ENCODE measurements around the gene SST. TPM values are rescaled to one million over a fixed set of nuclear protein-coding genes. Genes with fewer than 3 reads are reported as not detected.
A peak's percentile ranks its signal among the peaks of the same experiment; 100 is the strongest.
"Not testable (repeated sequence)": the region's sequence is repeated elsewhere in the genome, so short reads cannot be mapped to it uniquely, and the experiment has no call there.

Gene SST
- total RNA-seq, 1 donor, result not detected

DNA sequence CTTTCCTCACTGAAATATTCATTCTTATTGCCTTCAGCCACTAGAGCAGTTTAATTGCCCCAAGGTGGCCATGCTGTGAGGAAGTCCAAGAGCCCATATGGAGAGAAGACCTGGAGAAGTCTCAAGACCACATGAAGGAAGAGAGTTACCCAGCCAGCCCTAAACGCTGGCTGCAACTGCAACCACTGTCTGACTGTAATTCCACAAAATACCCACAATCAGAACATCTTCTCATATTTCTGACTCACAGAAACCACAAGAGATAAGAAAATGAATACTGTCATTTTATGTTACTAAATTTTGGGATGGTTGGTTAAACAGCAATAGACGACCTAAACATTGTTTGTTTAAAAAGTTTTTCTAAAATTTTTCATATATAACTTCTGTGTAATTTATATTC lies 14.7 kb upstream of the SST start:
- peak in 1 of 3 donors; percentile 14 for DNase-seq (ENCODE audit: low read depth in 2 of 3, low spot score in 2 of 3)

DNA sequence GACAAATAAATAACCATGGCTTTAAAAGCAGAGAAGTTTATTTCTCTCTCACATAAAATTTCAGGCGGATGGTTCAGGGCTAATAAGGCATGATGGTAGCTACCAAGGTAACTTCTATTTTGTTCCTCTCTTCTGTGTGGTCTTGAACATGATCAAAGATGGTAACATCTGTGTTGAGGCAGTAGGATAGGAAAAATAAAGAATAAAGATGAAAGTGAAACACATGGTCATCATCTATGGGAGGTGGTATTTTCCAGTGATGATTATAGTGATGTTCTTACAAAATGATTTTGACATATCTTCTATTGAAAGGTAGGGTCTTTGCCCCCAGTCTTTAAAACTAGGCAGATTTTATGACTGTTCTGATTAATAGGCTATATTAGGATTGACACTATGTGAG lies 14.2 kb upstream of the SST start:
- DNase-seq (ENCODE audit: low read depth in 2 of 3, low spot score in 2 of 3), result no peak

DNA sequence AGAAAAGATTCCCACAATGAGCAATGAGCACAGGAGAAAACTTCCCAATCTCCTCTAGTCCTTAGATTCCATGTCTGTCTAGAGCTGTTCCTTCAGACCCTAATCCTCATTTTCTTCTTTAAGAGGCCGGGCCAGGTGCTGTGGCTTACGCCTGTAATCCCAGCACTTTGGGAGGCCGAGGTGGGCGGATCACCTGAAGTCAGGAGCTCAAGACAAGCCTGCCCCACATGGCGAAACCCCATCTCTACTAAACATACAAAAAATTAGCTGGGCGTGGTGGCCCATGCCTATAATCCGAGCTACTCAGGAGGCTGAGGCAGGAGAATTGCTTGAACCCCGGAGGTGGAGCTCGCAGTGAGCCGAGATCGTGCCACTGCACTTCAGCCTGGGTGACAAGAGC lies 11.6 kb upstream of the SST start:
- not testable (repeated sequence) for DNase-seq (ENCODE audit: low read depth in 2 of 3, low spot score in 2 of 3)

DNA sequence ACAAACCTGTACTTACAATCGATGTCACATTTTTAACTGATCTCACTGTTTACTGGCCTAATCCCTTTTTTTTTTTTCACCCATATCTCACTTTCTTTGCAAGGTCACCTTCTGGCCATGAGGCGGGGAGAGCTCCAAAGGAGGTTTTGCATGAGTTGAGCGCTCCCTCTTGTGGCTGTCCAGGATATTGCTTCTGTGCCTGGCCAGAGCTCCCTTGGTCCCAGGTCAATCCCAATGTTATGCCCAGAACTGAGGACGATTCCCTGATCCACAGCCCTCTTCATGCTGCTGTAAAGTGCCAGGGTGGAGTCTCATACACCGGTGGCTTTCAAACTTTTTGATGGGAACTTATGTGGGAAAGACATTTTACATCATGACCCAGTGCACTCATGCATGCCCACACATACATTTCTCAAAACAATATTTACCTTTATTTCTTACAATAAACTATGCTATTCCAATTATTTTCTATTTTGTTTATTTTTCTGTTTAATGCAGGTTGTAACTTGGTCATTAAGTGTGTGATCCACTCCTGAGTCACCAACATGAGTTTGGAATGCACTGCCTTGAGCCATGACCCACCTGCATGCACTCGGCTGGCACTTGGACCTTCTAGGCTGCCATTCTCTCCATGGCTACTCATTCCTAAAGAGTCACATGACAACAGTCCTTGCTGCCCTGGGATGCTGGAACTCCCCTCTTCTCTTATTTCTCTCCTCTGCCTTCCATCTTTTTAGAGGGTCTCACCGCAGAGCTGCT lies 9.6 kb upstream of the SST start:
- peak; percentile 36 to 71 (median 40) for DNase-seq (ENCODE audit: low read depth in 2 of 3, low spot score in 2 of 3)

DNA sequence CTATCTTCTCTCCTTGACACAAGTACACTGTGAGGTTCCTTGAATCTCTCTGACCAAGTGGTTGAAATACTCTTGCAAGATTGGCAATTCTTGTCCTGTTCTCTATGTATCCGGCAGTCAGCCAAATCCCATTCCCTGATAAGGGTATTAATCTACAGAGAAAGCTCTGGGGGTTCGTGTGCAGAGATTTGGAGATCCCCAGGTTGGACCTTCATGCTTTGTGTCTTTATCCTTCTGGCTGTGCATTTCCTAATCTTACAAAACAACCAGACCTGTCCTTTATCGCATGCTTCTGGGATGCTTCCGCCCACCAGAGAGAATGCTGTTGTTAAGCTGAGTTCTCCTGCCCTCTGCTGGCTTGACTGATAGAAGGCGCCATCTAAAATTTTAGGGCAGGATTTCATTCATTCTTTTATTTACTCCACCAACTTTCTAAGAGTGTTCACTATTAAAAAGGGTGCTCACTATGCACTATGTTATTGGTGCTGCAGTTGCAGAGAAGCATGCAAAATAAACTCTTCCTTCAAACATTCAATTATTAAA lies 8.6 kb upstream of the SST start:
- peak in 2 of 3 donors; percentile 42 to 75 for DNase-seq (ENCODE audit: low read depth in 2 of 3, low spot score in 2 of 3)

DNA sequence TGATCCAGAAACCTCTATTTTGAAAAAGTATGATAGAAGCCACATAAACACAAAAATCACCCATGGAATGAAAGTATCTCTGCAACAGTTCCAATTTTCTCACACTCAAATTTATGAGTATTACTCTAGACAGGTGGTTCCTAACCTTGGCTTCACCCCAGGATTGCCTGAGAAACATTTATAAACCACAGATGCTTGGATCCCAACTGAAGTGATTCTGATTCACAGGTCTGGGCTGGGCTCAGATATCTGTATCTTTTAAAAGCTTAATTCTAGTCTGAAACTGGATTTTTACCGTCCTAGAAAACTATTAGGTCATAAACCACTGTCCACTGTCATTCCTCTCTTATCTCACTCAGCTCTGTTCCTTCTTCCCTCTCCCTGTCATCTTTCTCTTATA lies 7.4 kb upstream of the SST start:
- DNase-seq (ENCODE audit: low read depth in 2 of 3, low spot score in 2 of 3), result no peak

DNA sequence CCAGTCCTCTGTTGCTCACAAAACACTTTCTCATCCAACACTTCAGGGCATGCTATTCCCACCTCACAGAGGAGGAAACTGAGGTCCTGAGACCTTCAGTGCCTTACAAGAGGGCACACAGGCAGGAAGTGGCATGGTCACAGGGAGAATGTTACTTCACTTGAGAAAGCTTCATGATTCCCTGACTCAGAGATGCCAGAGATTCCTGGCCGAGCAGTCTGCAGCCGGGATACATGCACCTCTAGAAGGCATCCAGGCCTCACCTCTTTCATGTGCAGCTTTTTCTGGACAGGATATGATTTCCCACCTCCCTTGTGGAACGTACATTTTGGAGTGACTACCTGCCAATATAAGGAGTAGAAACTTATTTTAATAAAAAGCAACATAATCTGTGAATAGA lies 2.8 kb upstream of the SST start:
- DNase-seq (ENCODE audit: low read depth in 2 of 3, low spot score in 2 of 3), result no peak

DNA sequence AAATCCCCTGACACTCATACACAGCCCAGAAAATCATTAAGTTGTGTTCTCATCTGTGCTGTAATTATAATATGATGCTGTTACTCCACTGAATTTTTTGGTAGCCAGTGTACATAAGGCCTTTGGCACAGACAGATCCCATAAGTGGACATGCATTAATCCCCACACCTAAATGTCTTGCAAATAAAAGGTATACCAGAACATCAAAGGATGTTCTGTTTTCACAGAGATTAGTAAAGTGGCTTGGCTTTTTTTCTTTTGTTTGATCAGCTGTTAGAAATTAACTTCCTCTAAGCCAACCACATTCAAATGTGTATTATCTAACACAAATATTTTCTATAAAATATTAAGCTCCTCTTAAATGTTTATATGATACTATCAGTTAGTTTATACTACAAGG lies 2.7 kb downstream of the SST start:
- DNase-seq (ENCODE audit: low read depth in 2 of 3, low spot score in 2 of 3), result no peak

DNA sequence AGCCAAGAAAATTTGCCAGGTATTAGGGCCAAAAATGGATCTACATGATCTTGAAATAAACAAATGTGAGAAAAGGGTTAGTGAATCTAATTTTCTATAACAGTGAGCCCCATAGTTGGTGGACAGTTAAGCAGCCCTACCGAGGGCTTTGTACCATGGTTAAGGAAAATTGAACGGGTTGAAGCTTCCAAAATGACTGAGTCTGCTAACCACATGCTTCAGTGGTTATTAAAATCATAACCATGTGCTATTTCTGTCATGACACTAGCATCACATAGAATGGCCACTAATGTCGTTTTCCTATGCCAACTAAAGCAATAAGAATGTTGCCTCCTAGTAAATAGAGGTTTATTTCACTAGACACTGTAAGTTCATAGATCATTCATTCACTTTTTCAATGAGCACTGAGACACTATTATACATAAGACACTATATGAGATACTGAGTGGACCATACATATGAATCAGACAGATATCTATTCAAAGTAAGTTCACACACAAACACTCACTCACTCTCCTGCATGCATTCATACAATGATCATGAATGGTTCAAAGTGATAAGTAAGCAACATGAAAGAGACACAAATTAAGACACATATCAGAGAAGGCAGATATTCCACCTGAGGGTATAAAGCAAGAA lies 4.3 kb downstream of the SST start:
- DNase-seq (ENCODE audit: low read depth in 2 of 3, low spot score in 2 of 3), result no peak

DNA sequence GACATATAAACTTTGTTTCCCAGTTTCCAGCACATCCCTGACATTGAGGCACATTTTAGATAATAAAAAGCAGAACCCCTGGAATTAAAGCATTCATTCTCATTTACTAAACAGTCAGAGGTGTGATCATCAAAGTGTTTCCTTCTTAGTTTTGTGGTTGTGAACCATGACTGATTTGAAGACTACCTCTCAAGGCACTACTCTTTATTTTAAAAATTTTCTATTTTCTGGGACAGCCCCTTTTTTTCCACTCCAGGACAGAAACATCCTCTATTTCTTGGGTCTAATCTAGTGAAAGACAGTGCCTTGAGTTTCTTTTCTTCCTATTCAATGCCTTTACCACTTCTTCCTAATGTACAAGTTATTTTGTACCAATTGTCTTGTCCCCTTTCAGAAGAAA lies 5.2 kb downstream of the SST start:
- no peak for DNase-seq (ENCODE audit: low read depth in 2 of 3, low spot score in 2 of 3)

DNA sequence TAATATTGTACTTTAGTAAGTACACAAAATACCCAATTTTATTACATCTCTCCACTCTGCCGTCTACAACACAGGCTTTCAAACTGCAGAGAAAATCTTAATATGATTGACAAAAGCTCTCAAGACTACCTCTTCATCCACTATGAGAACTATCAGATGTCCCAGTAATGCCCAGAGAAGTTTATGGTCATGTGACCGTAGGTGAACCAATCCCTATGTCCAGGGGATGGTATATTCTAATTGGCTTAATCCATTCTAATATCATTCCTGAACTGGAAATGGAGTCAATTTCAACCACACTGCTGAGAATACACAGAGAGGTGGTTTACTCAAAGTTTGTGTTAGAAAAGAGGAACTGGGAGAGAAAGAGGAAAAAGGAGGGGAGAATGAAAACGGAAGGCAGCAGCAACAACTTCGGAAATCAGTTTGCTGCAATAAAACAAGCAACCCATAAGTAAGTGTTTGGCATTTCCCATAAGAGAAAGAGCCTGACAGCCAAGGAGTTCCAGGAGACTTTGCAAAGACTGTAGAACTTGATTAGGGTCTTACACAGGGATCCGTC lies 7.3 kb downstream of the SST start:
- no peak for DNase-seq (ENCODE audit: low read depth in 2 of 3, low spot score in 2 of 3)

DNA sequence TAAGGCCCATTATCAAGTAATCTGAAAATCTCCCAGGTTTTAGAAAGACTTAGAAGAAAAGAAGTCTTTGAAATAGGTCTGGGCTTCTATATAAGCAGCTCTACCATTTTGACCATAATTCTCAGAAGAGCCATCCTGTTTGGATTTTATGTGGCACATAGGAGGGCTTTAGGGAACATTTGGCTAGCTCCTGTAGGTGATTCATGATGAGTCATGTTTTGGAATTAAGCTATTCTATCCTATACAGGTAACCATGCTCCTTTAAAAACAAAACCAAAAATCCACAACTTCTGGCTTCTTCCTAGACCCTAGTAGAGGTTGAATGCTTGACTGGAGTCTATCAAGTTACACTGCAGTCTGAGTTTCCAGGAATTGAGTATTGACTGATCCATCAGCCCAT lies 8.9 kb downstream of the SST start:
- no peak for DNase-seq (ENCODE audit: low read depth in 2 of 3, low spot score in 2 of 3)

DNA sequence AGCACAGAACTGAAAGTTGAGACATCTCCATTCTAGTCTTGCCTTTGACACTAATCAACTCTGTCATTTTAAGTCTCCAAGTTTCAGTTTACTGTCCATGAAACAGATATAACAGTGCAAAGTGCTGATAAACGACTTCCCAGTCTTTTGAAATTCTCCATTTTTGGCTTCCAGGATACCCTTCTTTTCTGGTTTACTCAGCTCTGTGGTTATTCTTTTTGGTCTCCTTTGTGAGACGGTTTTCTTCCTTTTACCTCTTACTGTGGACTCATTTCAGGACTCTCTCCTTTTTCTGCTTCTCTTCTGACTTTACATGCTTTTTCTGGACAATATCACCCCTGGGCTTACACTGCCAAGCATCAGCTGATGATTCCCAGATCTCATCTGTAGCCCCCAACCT lies 18.9 kb downstream of the SST start:
- DNase-seq (ENCODE audit: low read depth in 2 of 3, low spot score in 2 of 3), result no peak

DNA sequence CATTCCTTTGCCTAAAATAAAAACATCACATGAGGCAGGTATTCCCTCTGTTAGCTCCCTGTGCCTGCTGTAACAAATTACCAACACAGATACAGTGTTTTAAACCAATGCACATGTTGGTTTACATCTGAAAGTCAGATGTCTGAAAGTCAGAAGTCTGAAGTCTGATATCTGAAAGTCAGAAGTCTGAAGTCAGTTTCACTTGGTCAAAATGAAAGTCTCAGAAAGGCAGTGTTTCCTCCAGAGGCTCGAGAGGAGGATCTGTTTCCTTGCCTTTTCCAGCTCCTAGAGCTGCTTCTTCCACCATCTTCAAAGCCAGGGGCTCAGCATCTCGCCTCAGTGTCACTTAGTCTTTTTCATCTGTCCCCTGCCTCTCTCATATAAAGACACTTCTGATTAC lies 22.0 kb downstream of the SST start:
- DNase-seq (ENCODE audit: low read depth in 2 of 3, low spot score in 2 of 3), result no peak

DNA sequence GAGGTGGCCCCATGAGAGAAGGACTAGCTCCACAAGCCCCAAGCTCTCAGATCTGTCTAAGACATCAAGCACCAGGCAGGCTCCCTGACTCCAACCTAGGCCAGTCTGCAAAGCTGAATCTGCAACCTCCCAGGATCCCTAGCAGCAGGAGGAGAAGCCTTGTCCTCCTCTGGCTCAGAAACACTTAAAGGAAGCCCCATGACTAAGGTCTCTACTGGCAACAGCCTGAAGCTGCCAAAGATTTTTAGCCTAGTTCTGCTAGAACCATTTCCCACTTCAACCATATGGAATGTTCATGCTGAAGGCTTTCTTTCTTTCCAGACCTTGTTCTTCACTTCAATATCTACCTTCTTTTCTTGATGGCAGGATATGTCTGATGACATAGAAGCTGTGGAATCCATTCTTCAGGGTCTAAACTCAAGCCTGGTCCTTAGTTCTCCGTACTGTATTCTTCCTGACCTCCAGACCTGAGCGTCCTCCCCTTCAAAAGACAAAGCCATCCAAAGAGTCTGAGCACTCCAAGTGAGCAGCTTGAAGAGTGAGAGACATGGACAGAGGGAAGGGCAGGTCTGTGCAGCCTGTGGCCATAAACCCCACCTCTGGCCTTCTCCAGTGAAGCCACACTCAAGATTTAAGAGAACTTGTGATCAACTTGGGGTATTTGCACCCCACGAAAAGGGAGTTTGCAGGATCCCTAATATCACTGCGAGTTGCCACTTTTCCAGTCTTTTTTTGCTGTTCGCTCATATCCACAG lies 23.1 kb downstream of the SST start:
- DNase-seq (ENCODE audit: low read depth in 2 of 3, low spot score in 2 of 3), result no peak

DNA sequence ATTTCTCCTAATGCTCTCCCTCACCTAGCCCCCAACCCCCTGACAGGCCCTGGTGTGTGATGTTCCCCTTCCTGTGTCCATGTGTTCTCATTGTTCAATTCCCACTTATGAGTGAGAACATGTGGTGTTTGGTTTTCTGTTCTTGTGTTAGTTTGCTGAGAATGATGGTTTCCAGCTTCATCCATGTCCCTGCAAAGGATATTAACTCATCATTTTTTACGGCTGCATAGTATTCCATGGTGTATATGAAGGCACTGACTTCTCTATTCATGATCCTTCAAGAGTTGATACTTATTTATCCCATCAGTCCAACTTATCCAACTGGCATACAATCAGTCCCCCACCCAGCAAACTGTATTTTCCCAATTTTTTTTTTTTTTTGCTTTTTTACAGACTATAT lies 24.8 kb downstream of the SST start:
- not testable (repeated sequence) for DNase-seq (ENCODE audit: low read depth in 2 of 3, low spot score in 2 of 3)

DNA sequence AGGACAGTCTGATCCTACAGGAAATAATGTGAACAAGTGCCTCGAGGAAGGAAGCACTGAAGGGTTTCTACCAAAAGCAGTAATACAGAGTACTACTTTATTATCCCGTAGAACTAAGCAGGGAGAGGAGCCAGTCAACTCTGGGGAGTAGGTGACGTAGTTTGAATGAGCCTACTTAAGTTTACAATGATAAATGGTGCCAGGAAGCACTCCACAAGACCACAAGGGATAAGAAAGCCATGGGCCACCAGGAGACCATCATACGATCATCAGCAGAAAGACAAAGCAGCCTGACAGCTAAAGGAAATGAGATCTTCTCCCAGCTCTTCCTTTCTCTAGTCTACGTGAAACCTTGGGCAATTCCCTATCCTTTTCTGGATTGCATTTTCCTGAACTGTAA lies 27.3 kb downstream of the SST start:
- DNase-seq (ENCODE audit: low read depth in 2 of 3, low spot score in 2 of 3), result no peak

DNA sequence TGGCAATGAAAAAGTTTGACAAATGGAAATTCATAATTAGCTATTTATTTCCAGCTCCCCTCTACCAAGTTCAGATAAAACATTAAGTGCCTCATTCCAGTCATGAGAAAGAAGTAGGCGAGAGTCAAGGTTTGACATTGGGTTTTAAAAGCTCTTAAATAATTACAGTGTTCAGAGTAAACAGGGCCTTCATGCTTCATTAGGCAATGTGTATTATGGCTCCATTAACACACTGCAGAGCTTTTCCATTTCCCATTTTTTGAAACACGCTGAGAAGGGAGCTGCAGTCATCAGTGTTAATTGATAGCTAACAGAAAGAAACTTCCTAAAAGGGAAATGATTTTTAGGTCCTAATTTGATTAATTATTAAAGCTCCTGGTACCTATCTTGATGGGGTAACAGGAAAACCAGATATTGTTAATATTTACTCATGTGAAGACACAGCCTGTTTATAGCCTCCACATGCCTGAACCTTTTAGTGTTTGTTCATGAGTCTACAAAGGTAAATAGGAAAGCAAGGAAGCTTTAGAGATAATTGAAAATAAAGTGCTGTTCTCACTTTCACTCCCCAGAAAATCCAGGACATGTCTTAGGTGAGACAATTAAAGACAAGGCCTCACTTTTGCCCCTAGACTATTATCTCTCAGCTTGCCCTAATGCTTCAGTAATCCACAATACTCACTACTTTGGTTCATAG lies 28.7 kb downstream of the SST start:
- DNase-seq (ENCODE audit: low read depth in 2 of 3, low spot score in 2 of 3), result no peak

DNA sequence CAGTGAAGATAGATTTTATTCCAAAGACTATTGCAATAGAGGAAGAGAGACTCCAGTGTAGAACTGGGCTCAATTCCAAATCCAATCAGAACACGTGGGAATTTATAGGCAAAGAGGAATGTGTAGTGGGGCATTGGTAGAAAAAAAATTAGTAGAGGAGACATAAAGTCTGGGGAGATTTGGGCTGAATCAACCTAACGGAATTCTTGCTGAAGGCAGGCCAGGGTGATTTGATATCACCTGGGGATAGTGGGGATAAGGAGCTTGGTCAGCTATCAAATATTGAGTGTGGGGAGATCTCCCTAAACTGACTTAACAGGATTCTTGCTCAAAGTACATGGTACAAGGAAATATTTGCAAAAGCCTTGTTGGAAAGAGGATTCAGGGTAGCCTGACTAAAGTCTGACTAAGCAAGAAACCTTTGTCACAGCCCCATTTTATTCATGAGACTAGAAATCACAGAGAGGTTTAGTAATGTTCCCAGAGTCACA lies 29.6 kb downstream of the SST start:
- no peak for DNase-seq (ENCODE audit: low read depth in 2 of 3, low spot score in 2 of 3)

DNA sequence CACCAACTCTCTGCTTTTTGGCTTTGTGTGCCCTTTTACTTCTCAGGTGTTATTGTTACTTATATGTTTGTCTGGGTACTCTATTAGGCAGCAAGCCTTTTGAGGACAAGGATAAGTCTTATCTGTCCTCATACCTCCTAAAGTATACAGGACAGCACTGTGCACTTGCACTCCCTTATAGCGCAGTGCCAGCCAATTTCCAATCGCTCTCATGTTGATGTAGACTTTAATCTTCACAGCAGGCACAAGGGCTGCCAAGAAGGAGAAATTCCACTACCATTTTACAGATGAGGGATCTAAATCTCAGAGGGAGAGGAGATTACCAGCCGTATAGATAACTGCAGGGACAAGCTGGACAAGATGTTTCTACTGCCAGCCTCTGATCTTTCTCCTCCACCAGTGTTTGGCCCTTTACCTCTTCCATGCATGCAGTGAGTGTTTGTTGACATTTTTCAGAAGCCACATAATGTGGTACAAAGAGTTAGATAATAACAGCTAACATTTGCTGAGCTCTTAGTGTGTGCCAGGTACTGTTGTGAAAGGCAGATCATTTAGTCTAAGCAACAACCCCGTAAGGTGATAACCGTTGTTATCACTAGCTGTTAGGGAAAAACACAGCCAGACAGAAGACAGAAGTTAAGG lies 30.1 kb downstream of the SST start:
- DNase-seq (ENCODE audit: low read depth in 2 of 3, low spot score in 2 of 3), result no peak
